NCI-H1092 (cell line): ENCODE results near the gene CXCL1.

Experiments
- DNase-seq: peaks from one replicate; lab custom pipeline; 2025; lab: John Stamatoyannopoulos, UW

CXCL1 gene

GRCh38 chr4:73869130-73870055 is at the start of gene CXCL1:
Gene CXCL1, plus strand, starts transcription at chr4:73869393. Its CDS starts 78 bp downstream, at chr4:73869471.
- DNase-seq, result no peak

GRCh38 chr4:73821325-73821724 is 47.9 kb upstream of the CXCL1 start:
- DNase-seq, result no peak

- no peak for DNase-seq
Measured at GRCh38 chr4:73822389-73822788, 46.8 kb upstream of the CXCL1 start.

GRCh38 chr4:73822812-73823504 is 46.2 kb upstream of the CXCL1 start:
- no peak for DNase-seq

GRCh38 chr4:73823760-73824159 is 45.4 kb upstream of the CXCL1 start:
- DNase-seq, result no peak

GRCh38 chr4:73828956-73829355 is 40.2 kb upstream of the CXCL1 start:
- DNase-seq, result no peak

GRCh38 chr4:73831569-73831968 is 37.6 kb upstream of the CXCL1 start:
- no peak for DNase-seq

GRCh38 chr4:73832651-73833237 is 36.4 kb upstream of the CXCL1 start:
- DNase-seq, result no peak

- no peak for DNase-seq
Measured at GRCh38 chr4:73836373-73837279, 32.6 kb upstream of the CXCL1 start, which contains the start of gene CXCL6. Gene CXCL6, plus strand, starts transcription at chr4:73836678. Its CDS starts 73 bp downstream, at chr4:73836751.

GRCh38 chr4:73839071-73839470 is 30.1 kb upstream of the CXCL1 start:
- DNase-seq, result no peak

- DNase-seq, result no peak
Measured at GRCh38 chr4:73839715-73840114, 29.5 kb upstream of the CXCL1 start.

GRCh38 chr4:73841243-73841925 is 27.8 kb upstream of the CXCL1 start:
- DNase-seq, result no peak

GRCh38 chr4:73842696-73843095 is 26.5 kb upstream of the CXCL1 start:
- DNase-seq, result no peak

GRCh38 chr4:73843369-73843768 is 25.8 kb upstream of the CXCL1 start:
- no peak for DNase-seq

GRCh38 chr4:73844345-73844744 is 24.8 kb upstream of the CXCL1 start:
- DNase-seq, result no peak

- DNase-seq, result no peak
Measured at GRCh38 chr4:73844806-73845205, 24.4 kb upstream of the CXCL1 start.

- no peak for DNase-seq
Measured at GRCh38 chr4:73847526-73848182, 21.5 kb upstream of the CXCL1 start.

- no peak for DNase-seq
Measured at GRCh38 chr4:73848183-73848777, 20.9 kb upstream of the CXCL1 start.

- DNase-seq, result no peak
Measured at GRCh38 chr4:73850261-73850970, 18.8 kb upstream of the CXCL1 start.
